Right lobe of liver (tissue), 6 donors: ENCODE data around the gene GSG1L. TPM values are rescaled to one million over a fixed set of nuclear protein-coding genes. Genes with fewer than 3 reads are reported as not detected.

Source experiments
- ATAC-seq, 4 donors: fragments of 200-7000 bp; cut with Tn5 transposase; one replicate each; pipeline ENCODE4 v1.9.1; 2020; ENCODE audit warnings: mild to moderate bottlenecking in 4 of 4, moderate library complexity in 4 of 4
- DNase-seq, 3 donors: peaks; one replicate each; pipeline ENCODE4 v3.0.0-alpha.2; 2020
- H3K27ac ChIP-seq, 3 donors: fragments of 200-600 bp; one replicate each; pipeline ENCODE4 v1.8.0; 2022
- H3K27me3 ChIP-seq, 2 donors: fragments of 200-600 bp; one replicate each; pipeline ENCODE4 v1.8.0; 2022
- H3K36me3 ChIP-seq, 4 donors: fragments of 200-600 bp; sonication (generic) in 1 of 4; one replicate each; pipeline versions ENCODE4 v1.5.1 to v1.8.0; 2017 to 2022; ENCODE audit warnings: control low read depth in 1 of 4
- H3K4me1 ChIP-seq, 4 donors: fragments of 200-600 bp; sonication (generic) in 1 of 4; one replicate each; pipeline versions ENCODE4 v1.5.1 to v1.8.0; 2017 to 2022; ENCODE audit warnings: control low read depth in 1 of 4
- H3K4me3 ChIP-seq, 3 donors: fragments of 200-600 bp; one replicate each; pipeline ENCODE4 v1.8.0; 2022
- H3K9me3 ChIP-seq, 4 donors: fragments of 200-600 bp; sonication (generic) in 1 of 4; one replicate each; pipeline versions ENCODE4 v1.5.1 to v1.8.0; 2017 to 2022; ENCODE audit warnings: control low read depth in 1 of 4
- POLR2A ChIP-seq: fragments of 450-650 bp; IDR thresholded peaks from one replicate; pipeline ENCODE4 v1.6.1; 2017; ENCODE audit warnings: antibody characterized with exemption, mild to moderate bottlenecking
- WGBS: methylation state at CpG from one replicate; pipeline ENCODE4 v1.1.6; 2018; ENCODE audit warnings: low coverage, low lambda C conversion rate; ENCODE audit not compliant: insufficient coverage; ENCODE audit errors: missing lambda C conversion rate; 5-methylcytosine and 5-hydroxymethylcytosine counted together
- intact Hi-C, 2 donors: fragments of 100-400 bp; cut with DNase I; formaldehyde crosslinking; loops; one replicate each; pipeline versions ENCODE4 v1.11.2 to v1.14.1; 2022
- total RNA-seq, 6 experiments: library from RNA; depleted of rRNA in 2 of 6; stranded (reverse); fragments of >200 nt in 2 of 6; fragmentation: NEBNext Ultra II Directional in 3 of 6; extraction: Animal tissue kit (Norgen Biotek cat#: 25700) in 3 of 6; gene quantifications; one replicate each; pipeline versions ENCODE4 v1.1.0 to v1.2.4, GENCODE V29; 2016 to 2023
- TF ChIP-seq, protein P1 (sequence below), 4 donors: fragments of 200-600 bp in 3 of 4; fragments of 450-650 bp in 1 of 4; IDR thresholded peaks; one replicate each; pipeline versions ENCODE4 v1.5.1 to v1.8.0; 2016 to 2022; ENCODE audit warnings: antibody characterized with exemption in 4 of 4, mild to moderate bottlenecking in 2 of 4
- donor health status: DM: no; HTN: yes; CAD: no.
- donor health status: DM: no; HTN: no; CAD: no.
- donor health status: DM: no; HTN: no; CAD: no.
- donor health status: DM: no; HTN: yes; CAD: no.
- donor health status: DM: no; HTN: yes; CAD: no.

The GSG1L gene
- total RNA-seq, 6 experiments from 2014 or later, result 0.33 TPM; not detected in 5

DNA sequence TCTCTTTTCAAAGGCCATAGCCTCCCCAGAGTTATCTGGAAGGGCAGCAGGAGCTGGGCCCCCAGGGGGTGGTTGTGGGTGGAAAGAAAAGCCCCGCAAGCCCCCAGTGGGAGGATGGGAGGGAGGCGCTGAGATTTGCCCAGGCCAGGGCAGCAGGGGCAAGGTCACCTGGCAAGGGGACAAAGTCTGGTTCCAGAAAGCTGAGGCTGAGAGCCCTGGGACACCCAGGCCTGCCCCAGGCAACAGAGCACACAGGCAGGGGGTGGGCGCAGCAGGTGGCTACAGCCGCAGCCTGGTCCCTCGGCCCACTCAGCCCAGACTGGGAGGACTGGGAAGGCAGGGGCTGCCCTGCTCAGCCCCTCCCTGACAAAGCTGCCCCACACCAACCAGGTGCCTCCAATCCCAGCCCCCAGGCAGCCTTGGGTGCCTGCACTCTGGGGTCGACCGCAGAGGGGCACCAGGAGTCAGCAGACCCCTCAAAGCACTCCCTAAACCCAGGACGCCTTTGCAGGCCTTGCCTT, 23.7 kb upstream of the GSG1L start:
- Histone ChIP-seq H3K9me3 (no peaks in the 10 kb centered on the region), H3K36me3 (no peaks in the 10 kb centered on the region), H3K27me3 (no peaks in the 10 kb centered on the region), H3K4me1 (peaks cover 0 to 7% (median 0%) of the 10 kb centered on the region in 4 donors), H3K27ac (no peak overlapping the region), H3K4me3 (no peak overlapping the region)
- TF ChIP-seq, protein P1, sequence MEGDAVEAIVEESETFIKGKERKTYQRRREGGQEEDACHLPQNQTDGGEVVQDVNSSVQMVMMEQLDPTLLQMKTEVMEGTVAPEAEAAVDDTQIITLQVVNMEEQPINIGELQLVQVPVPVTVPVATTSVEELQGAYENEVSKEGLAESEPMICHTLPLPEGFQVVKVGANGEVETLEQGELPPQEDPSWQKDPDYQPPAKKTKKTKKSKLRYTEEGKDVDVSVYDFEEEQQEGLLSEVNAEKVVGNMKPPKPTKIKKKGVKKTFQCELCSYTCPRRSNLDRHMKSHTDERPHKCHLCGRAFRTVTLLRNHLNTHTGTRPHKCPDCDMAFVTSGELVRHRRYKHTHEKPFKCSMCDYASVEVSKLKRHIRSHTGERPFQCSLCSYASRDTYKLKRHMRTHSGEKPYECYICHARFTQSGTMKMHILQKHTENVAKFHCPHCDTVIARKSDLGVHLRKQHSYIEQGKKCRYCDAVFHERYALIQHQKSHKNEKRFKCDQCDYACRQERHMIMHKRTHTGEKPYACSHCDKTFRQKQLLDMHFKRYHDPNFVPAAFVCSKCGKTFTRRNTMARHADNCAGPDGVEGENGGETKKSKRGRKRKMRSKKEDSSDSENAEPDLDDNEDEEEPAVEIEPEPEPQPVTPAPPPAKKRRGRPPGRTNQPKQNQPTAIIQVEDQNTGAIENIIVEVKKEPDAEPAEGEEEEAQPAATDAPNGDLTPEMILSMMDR (IDR thresholded peaks at IDR 0.05), result no peak
- TF ChIP-seq POLR2A, result no peak
- WGBS, result 33% methylated on average over 1 of the region's 8 CpGs
- intact Hi-C loops, result no loop called here
- DNase-seq, result no peak
- peak; percentile 38 to 62 (median 49) for ATAC-seq

DNA sequence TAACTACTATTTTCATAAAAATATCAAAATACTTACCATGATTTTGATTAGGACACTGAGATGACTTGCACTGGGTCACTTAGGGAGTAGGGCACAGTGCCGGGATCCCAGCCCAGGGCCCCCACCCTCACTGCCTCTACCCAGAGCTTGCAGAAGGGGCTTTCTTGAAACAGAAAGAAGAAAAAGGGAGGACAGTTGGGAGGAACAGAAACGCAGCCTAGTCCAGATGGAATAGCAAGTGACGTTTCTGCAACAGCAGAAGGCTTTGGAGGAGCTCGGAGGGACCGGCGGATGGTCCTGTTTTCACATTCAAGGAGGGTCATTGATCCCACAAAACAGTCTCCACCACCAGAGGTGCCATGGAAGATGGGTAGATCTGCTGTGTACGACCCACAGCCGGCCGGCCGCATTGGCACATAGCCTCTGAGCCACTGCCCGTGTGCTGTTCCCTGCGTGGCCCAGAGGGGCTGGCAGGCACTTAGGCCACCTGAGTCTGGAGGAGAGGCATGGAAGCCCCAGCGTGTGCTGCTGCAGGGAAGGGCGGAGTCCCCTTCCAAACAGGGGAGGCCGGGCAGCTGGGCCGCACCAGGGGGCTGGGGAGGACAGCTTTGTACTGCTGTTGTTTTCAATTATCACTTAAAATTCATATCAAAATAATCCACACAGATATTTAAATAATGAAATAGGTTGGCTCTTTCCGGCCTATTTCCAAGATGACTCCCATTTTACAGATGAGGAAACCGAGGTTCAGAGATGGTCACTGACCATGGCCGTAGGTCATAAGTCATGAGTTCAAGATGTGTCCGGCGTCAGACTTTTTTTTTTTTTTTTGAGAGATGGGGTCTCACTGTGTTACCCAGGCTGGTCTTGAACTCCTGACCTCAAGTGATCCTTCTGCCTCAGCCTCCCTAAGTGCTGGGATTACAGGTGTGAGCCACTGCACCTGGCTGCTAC, 22.9 kb upstream of the GSG1L start:
- intact Hi-C loops, result no loop called here
- TF ChIP-seq, protein P1 (IDR thresholded peaks at IDR 0.05), result no peak
- no peak for TF ChIP-seq POLR2A
- Histone ChIP-seq H3K4me3 (no peak overlapping the region), H3K36me3 (no peaks in the 10 kb centered on the region), H3K4me1 (peaks cover 0 to 7% (median 0%) of the 10 kb centered on the region in 4 donors), H3K27ac (no peak overlapping the region), H3K9me3 (no peaks in the 10 kb centered on the region), H3K27me3 (no peaks in the 10 kb centered on the region)
- 85% methylated on average over 13 of the region's 21 CpGs for WGBS
- DNase-seq (no peak), ATAC-seq (no peak)

DNA sequence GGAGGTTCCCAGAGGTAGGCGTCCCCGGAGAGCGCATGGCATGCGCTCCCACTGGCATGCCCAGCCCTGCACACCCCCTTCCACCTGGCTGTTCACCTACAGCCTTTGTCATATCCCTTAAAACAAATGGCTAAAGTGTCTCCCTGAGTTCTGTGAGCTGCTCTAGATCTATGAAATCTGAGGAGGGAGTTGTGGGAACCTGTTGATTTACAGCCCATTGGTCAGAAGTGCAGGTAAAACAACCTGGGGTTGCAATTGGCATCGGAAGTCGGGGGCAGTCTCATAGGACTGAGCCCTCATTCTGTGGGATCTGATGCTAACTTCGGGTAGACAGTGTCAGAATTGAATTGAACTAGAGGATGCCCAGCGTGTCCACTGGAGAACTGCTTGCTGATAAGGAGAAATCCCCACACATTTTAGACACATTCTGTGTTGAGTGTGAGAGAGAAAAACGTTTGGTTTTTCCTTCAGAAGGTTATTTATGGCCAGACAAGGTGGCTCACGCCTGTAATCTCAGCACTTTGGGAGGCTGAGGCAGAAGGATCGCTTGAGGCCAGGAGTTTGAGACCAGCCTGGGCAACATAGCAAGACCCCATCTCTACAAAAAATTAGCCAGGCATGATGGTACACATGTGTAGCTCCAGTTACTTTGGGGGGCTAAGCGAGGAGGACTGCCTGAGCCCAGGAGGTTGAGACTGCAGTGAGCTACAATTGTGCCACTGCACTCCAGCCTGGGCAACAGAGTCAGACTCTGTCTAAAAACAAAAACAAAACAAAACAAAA, 22.1 kb upstream of the GSG1L start:
- Histone ChIP-seq H3K27me3 (no peaks in the 10 kb centered on the region), H3K9me3 (no peaks in the 10 kb centered on the region), H3K36me3 (no peaks in the 10 kb centered on the region), H3K4me3 (no peak overlapping the region), H3K27ac (no peak overlapping the region), H3K4me1 (peaks cover 0 to 7% (median 0%) of the 10 kb centered on the region in 4 donors)
- 70% methylated on average over 8 of the region's 12 CpGs for WGBS
- ATAC-seq, result no peak
- DNase-seq, result no peak
- intact Hi-C loops, result no loop called here
- TF ChIP-seq, protein P1 (IDR thresholded peaks at IDR 0.05), result no peak
- no peak for TF ChIP-seq POLR2A

DNA sequence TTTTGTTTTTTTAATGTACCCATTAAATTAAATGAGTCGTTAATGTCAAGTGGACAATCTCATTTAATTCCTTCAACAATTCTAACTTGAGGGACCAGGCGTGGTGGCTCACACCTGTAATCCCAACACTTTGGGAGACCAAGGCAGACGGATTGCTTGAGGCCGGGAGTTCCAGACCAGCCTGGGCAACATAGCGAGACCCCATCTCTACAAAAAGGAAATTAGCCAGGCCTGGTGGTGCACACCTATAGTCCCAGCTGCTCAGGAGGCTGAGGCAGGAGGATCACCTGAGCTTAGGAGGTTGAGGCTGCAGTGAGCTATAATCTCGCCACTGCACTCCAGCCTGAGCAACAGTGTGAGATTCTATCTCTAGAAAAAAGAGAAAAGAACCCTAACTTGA, 20.7 kb upstream of the GSG1L start:
- H3K36me3 ChIP-seq, result no peaks in the 10 kb centered on the region
- TF ChIP-seq, protein P1 (IDR thresholded peaks at IDR 0.05), result no peak
- no peak for TF ChIP-seq POLR2A
- no peak overlapping the region for H3K27ac ChIP-seq
- intact Hi-C loops, result no loop called here
- H3K27me3 ChIP-seq, result no peaks in the 10 kb centered on the region
- no peaks in the 10 kb centered on the region for H3K9me3 ChIP-seq
- DNase-seq (no peak), ATAC-seq (no peak)
- WGBS, result 85% methylated on average over 4 of the region's 6 CpGs
- peaks cover 0 to 7% (median 0%) of the 10 kb centered on the region in 4 donors for H3K4me1 ChIP-seq
- H3K4me3 ChIP-seq, result no peak overlapping the region
